ENCODE measurements around the gene DIDO1. TPM values are rescaled to one million over a fixed set of nuclear protein-coding genes. Genes with fewer than 3 reads are reported as not detected.

Gene DIDO1
- total and polyA plus RNA-seq, 2 of the 13 experiments (the other 11 are each of a cell fraction or from before 2014, with no cell fraction given), result 75.0 to 75.1 TPM

- TF ChIP-seq ZNF362 (CRISPR knock-in tag; IDR thresholded peaks at IDR 0.05; ENCODE audit: borderline replicate concordance), result peak; percentile 66
- peak; percentile 84; the same call in 1 of the 2 replicates for TF ChIP-seq ZNF329 (CRISPR knock-in tag; IDR thresholded peaks at IDR 0.05; ENCODE audit: low read depth)
- TF ChIP-seq SMYD3 (CRISPR knock-in tag; IDR thresholded peaks at IDR 0.05), result peak; percentile 80; the same call in 1 of the 2 replicates
- peak; percentile 79; the same call in 1 of the 2 replicates for TF ChIP-seq ZC3H13 (CRISPR knock-in tag; IDR thresholded peaks at IDR 0.05)
- TF ChIP-seq NKX3-1 (CRISPR knock-in tag; IDR thresholded peaks at IDR 0.05), result peak; percentile 96
- peak; percentile 74 for TF ChIP-seq POLR2AphosphoS5 (IDR thresholded peaks at IDR 0.05; ENCODE audit: low read depth, low read length)
- peak; percentile 53; the same call in 1 of the 2 replicates for TF ChIP-seq ETS1 (CRISPR knock-in tag; IDR thresholded peaks at IDR 0.05)
- TF ChIP-seq ZBTB38 (CRISPR knock-in tag; IDR thresholded peaks at IDR 0.05), result peak; percentile 98
- peak; percentile 66; the same call in 1 of the 2 replicates for TF ChIP-seq SP1 (IDR thresholded peaks at IDR 0.05)
- peak; percentile 96 for TF ChIP-seq SP1 (CRISPR knock-in tag; IDR thresholded peaks at IDR 0.05)
- TF ChIP-seq HMG20B (CRISPR knock-in tag; conservative IDR thresholded peaks at IDR 0.05), result peak; percentile 75; the same call in 1 of the 2 replicates
- peak; percentile 14; the same call in 1 of the 2 replicates for TF ChIP-seq SP2 (CRISPR knock-in tag; IDR thresholded peaks at IDR 0.05)
- peak; percentile 81; the same call in 1 of the 2 replicates for TF ChIP-seq PRDM10 (CRISPR knock-in tag; IDR thresholded peaks at IDR 0.05; ENCODE audit: low read depth)
- peak; percentile 98 for TF ChIP-seq ZNF891 (CRISPR knock-in tag; IDR thresholded peaks at IDR 0.05)
- TF ChIP-seq ATF3 (CRISPR knock-in tag; IDR thresholded peaks at IDR 0.05), result peak; percentile 71
- TF ChIP-seq REXO4 (CRISPR knock-in tag; IDR thresholded peaks at IDR 0.05; ENCODE audit: borderline replicate concordance), result 0 out of 2 replicates have a peak, but pooled peaks have one; percentile 73
- TF ChIP-seq MEIS1 (CRISPR knock-in tag; IDR thresholded peaks at IDR 0.05; ENCODE audit: borderline replicate concordance), result peak; percentile 93; the same call in 1 of the 2 replicates
- no peak for TF ChIP-seq ZSCAN30 (CRISPR knock-in tag; IDR thresholded peaks at IDR 0.05)
- peak; percentile 97 for TF ChIP-seq MXD1 (CRISPR knock-in tag; IDR thresholded peaks at IDR 0.05)
- no peak for TF ChIP-seq ZNF260 (CRISPR knock-in tag; IDR thresholded peaks at IDR 0.05; ENCODE audit: borderline replicate concordance, low read depth)
- no peak for TF ChIP-seq ZBTB37 (CRISPR knock-in tag; IDR thresholded peaks at IDR 0.05)
- peak; percentile 99 for TF ChIP-seq ZNF83 (CRISPR knock-in tag; IDR thresholded peaks at IDR 0.05; ENCODE audit: borderline replicate concordance)
Measured at GRCh38 chr20:62861726-62862336, 64.5 kb downstream of the DIDO1 start, which contains the start of gene TCFL5 (continued).

Data from HepG2 (cell line).